Endothelial cell (in vitro differentiated cells): ENCODE results near the gene IKZF4. TPM values are rescaled to one million over a fixed set of nuclear protein-coding genes. Genes with fewer than 3 reads are reported as not detected.
"Not testable (repeated sequence)": the region's sequence is repeated elsewhere in the genome, so short reads cannot be mapped to it uniquely, and the experiment has no call there.

Source experiments
- DNase-seq: peaks from one replicate; pipeline ENCODE4 v3.0.0; 2021; ENCODE audit warnings: low spot score
- H3K27ac Mint-ChIP-seq: one replicate; pipeline ENCODE4 v1.8.0; 2021; ENCODE audit warnings: mixed read lengths, inconsistent platforms; ENCODE audit not compliant: unreplicated experiment
- H3K27me3 Mint-ChIP-seq: one replicate; pipeline ENCODE4 v1.8.0; 2021; ENCODE audit warnings: mild to moderate bottlenecking, moderate library complexity, mixed read lengths, inconsistent platforms; ENCODE audit not compliant: unreplicated experiment
- H3K36me3 Mint-ChIP-seq: one replicate; pipeline ENCODE4 v1.8.0; 2021; ENCODE audit warnings: mild to moderate bottlenecking, low read depth, mixed read lengths, inconsistent platforms; ENCODE audit not compliant: unreplicated experiment
- H3K4me1 Mint-ChIP-seq: one replicate; pipeline ENCODE4 v1.8.0; 2021; ENCODE audit warnings: mild to moderate bottlenecking, mixed read lengths, inconsistent platforms; ENCODE audit not compliant: unreplicated experiment
- H3K4me3 Mint-ChIP-seq: one replicate; pipeline ENCODE4 v1.8.0; 2021; ENCODE audit warnings: mild to moderate bottlenecking, mixed read lengths, inconsistent platforms; ENCODE audit not compliant: unreplicated experiment
- H3K9me3 Mint-ChIP-seq: one replicate; pipeline ENCODE4 v1.8.0; 2021; ENCODE audit warnings: mixed read lengths, inconsistent platforms; ENCODE audit not compliant: unreplicated experiment
- total RNA-seq: library from RNA; stranded (reverse); fragmentation: NEBNext Ultra II Directional; extraction: Animal tissue kit (Norgen Biotek cat#: 25700); gene quantifications from one replicate; pipeline ENCODE4 v1.2.1, GENCODE V29; 2021; ENCODE audit not compliant: unreplicated experiment
- TF ChIP-seq, protein P1 (sequence below): fragments of 200-600 bp; sonication (generic); IDR thresholded peaks from one replicate; pipeline ENCODE4 v1.5.0; 2021; ENCODE audit warnings: antibody characterized with exemption; ENCODE audit not compliant: unreplicated experiment

IKZF4 gene
- total RNA-seq, 1 donor from 2014 or later = 3.0 TPM

DNA sequence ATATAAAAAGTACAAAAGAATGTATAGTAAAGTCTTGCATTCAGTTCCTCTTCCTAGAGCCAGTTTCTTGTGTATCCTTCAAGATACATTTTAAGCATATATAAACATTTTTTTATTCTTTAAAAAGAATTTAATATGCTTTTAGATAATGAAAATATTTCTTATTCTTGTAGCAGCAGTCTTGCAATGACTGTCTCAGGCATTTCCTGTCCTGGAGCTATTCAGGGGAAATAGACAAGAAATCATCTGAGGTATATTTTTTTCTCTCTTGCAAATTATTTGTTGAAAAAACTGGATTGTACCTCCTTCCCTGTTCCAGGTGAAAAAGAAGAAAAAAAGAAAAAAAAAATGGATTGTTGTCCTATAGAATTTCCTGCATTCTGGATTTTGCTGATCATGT, 42.2 kb downstream of the IKZF4 start:
- no peak overlapping the region for H3K27ac Mint-ChIP-seq

DNA sequence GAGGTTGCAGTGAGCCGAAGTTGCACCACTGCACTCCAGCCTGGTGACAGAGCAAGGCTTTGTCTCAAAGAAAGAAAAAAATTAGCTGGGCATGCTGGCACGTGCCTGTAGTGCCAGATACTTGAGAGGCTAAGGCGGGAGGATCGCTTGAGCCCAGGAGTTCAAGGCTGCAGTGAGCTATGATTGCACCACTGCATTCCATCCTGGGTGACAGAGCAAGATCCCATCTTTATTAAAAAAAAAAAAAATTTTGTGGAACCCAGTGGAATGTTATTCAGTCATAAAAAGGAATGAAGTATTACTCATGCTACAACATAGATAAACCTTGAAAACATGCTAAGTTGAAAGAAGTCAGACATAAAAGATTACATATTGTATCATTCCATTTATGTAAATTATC, 50.8 kb downstream of the IKZF4 start:
- TF ChIP-seq, protein P1, sequence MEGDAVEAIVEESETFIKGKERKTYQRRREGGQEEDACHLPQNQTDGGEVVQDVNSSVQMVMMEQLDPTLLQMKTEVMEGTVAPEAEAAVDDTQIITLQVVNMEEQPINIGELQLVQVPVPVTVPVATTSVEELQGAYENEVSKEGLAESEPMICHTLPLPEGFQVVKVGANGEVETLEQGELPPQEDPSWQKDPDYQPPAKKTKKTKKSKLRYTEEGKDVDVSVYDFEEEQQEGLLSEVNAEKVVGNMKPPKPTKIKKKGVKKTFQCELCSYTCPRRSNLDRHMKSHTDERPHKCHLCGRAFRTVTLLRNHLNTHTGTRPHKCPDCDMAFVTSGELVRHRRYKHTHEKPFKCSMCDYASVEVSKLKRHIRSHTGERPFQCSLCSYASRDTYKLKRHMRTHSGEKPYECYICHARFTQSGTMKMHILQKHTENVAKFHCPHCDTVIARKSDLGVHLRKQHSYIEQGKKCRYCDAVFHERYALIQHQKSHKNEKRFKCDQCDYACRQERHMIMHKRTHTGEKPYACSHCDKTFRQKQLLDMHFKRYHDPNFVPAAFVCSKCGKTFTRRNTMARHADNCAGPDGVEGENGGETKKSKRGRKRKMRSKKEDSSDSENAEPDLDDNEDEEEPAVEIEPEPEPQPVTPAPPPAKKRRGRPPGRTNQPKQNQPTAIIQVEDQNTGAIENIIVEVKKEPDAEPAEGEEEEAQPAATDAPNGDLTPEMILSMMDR = no peak
- no peak for DNase-seq
- H3K27ac Mint-ChIP-seq = no peak overlapping the region
- no peaks in the 10 kb centered on the region for H3K36me3 Mint-ChIP-seq
- peaks cover 4% of the 10 kb centered on the region for H3K27me3 Mint-ChIP-seq
- H3K9me3 Mint-ChIP-seq = no peaks in the 10 kb centered on the region
- peak overlapping the region; percentile 47 for H3K4me3 Mint-ChIP-seq
- no peaks in the 10 kb centered on the region for H3K4me1 Mint-ChIP-seq

More for the DNA sequence above, 42.2 kb downstream of the IKZF4 start:
- Mint-ChIP-seq H3K4me3 (no peak overlapping the region), H3K36me3 (no peaks in the 10 kb centered on the region), H3K9me3 (no peaks in the 10 kb centered on the region), H3K4me1 (no peaks in the 10 kb centered on the region), H3K27me3 (peaks cover 2% of the 10 kb centered on the region)
- TF ChIP-seq, protein P1 = no peak
- DNase-seq = no peak

DNA sequence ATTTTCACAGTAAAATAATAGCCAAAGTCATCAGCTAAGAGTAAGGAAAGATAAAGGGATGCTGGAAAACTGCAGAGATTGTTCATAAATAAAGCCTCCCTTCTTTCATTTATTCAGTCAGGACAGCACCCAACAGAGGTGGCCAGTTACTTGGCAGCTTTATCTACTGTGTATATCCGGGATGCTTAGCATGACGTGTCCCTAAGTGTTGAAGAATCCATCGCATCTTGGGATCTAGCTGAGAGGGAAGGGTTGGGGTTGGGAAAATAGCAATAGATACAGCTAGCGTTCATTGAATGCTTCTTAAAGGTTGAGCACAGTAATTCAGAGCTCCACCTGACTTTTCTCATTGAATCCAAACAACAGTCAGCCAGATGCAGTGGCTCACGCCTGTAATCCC, 53.6 kb downstream of the IKZF4 start:
- no peak overlapping the region for H3K27ac Mint-ChIP-seq
- no peaks in the 10 kb centered on the region for H3K9me3 Mint-ChIP-seq
- H3K36me3 Mint-ChIP-seq = no peaks in the 10 kb centered on the region
- peaks cover 4% of the 10 kb centered on the region for H3K27me3 Mint-ChIP-seq
- peaks cover 3% of the 10 kb centered on the region for H3K4me1 Mint-ChIP-seq
- no peak for DNase-seq
- TF ChIP-seq, protein P1 = no peak
- H3K4me3 Mint-ChIP-seq = no peak overlapping the region

DNA sequence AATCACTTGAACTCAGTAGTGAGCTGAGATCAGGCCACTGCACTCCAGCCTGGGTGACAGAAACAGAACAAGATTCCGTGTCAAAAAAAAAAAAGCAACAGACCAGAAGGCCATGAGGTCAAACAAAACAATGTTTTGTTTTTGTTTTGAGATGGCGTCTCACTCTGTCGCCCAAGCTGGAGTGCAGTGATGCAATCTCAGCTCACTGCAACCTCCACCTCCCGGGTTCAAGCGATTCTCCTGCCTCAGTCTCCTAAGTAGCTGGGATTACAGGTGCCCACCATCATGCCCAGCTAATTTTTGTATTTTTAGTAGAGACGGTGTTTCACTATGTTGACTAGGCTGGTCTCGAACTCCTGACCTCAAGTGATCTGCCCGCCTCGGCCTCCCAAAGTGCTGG, 57.1 kb downstream of the IKZF4 start:
- H3K27ac Mint-ChIP-seq, H3K4me3 Mint-ChIP-seq, DNase-seq, H3K36me3 Mint-ChIP-seq, H3K27me3 Mint-ChIP-seq, H3K9me3 Mint-ChIP-seq: not testable (repeated sequence)
- peaks cover 13% of the 10 kb centered on the region for H3K4me1 Mint-ChIP-seq

DNA sequence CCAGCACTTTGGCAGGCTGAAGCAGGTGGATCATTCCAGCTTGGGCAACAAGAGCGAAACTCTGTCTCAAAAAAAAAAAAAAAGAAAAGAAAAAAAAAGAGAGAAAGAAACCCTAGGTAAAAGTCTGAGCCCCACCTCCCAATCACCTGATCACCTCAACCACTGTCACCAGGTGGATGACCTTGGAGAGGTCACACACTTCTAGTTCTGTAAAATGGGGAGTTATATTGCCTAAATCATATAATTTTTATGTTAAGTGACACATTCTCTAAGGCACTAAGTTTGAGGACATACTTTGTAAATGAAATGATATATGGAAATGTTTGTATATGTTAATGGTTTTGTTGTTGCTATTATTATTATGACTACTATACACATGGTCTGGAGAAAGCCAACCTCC, 57.6 kb downstream of the IKZF4 start:
- peaks cover 13% of the 10 kb centered on the region for H3K4me1 Mint-ChIP-seq
- peak overlapping the region; percentile 73 for H3K4me3 Mint-ChIP-seq
- TF ChIP-seq, protein P1 = no peak
- no peaks in the 10 kb centered on the region for H3K36me3 Mint-ChIP-seq
- H3K27ac Mint-ChIP-seq = peak overlapping the region; percentile 70
- H3K9me3 Mint-ChIP-seq = no peaks in the 10 kb centered on the region
- H3K27me3 Mint-ChIP-seq = peaks cover 5% of the 10 kb centered on the region
- DNase-seq = no peak
